GM12872 (cell line): ENCODE data around the gene TSEN54.

Source experiments
- TF ChIP-seq, protein P1 (sequence below): IDR thresholded peaks from 3 replicates; pipeline ENCODE4 v1.5.1; 2011; ENCODE audit warnings: low read depth, mild to moderate bottlenecking, low read length, moderate library complexity; ENCODE audit not compliant: insufficient read depth

Gene TSEN54

DNA sequence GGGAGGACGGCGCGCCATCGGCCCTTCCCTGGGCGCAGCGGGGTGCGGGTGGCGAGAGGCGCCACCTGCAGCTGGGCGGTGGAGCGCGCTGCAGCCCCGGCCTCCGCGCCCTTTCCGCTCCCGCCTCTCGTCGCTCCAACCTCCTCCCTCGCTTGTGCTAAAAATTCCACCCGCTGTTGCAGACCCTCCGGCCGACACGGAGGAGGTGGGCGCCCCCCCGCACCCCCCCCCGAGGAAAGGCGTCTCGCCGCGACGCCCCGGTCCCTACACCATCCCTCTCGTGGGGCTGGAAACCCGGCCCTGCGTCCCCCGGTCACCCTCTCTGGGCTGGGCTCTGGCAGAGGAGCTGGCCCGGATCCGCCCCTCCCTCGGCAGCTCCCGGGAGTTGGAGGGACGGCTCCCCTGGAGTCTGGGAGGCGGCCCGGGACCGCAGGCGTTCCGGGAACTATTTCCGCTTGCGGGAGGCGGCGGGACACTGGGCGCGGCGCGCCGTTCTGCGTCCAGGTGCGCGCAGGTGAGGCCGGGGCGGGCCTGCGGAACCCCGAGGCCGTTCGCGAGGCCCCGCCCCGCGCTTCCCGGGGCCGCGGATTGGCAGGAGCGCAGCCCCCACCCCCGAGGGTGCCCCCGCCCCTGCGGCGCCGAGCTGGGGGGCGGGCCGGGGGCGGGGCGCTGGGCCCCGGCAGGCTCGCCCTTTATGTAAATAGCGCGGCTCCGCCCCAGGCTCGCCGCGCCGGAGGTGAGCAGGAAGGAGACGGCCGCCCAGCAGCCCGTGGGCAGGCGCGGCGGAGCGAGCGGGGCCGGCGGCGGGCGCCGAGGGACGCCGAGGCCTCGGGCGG lies 8.9 kb downstream of the TSEN54 start, which contains the start of gene LLGL2:
TSS of gene LLGL2 (plus strand) at position 728 of the 836 bp plus-strand sequence. CDS start 17,730 bp downstream, outside the sequence.
- TF ChIP-seq, protein P1, sequence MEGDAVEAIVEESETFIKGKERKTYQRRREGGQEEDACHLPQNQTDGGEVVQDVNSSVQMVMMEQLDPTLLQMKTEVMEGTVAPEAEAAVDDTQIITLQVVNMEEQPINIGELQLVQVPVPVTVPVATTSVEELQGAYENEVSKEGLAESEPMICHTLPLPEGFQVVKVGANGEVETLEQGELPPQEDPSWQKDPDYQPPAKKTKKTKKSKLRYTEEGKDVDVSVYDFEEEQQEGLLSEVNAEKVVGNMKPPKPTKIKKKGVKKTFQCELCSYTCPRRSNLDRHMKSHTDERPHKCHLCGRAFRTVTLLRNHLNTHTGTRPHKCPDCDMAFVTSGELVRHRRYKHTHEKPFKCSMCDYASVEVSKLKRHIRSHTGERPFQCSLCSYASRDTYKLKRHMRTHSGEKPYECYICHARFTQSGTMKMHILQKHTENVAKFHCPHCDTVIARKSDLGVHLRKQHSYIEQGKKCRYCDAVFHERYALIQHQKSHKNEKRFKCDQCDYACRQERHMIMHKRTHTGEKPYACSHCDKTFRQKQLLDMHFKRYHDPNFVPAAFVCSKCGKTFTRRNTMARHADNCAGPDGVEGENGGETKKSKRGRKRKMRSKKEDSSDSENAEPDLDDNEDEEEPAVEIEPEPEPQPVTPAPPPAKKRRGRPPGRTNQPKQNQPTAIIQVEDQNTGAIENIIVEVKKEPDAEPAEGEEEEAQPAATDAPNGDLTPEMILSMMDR: peak; percentile 49

DNA sequence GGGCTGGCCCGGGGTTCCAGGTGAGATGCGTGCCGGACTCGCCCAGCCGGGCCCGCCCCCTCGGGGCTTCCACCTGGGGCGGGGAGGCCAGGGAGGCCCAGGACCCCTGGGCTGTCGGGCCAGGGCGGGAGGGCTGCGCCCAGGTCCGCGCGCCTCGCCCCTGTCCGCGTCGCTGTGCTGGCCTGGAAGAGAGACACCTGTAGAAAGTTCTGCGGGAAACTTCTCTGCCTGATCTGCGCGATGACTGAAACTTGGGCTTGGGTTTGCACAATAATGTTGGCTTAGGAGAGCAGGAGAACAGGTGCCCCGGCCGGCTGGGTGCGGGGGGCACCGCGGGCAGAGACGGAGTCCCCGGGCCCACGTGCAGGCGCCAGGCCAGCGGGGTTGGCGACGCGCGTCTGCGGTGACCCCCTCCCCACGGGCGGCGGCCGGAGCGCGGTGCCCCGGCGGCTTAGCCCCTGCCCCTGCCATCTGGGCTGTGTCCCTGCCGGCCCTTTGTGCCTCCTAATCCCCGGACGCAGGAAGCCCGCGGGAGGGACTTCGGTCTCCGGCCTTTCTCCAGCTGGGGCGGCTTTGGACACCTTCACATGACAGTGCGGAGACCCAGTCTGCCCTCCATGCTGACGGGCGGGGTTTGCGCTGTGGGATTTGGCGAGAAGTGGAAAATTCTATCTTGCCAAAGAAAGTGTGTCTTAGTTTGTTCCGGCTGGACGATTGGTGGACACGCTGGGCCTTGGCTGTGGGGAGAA lies 9.7 kb downstream of the TSEN54 start:
- TF ChIP-seq, protein P1: no peak

DNA sequence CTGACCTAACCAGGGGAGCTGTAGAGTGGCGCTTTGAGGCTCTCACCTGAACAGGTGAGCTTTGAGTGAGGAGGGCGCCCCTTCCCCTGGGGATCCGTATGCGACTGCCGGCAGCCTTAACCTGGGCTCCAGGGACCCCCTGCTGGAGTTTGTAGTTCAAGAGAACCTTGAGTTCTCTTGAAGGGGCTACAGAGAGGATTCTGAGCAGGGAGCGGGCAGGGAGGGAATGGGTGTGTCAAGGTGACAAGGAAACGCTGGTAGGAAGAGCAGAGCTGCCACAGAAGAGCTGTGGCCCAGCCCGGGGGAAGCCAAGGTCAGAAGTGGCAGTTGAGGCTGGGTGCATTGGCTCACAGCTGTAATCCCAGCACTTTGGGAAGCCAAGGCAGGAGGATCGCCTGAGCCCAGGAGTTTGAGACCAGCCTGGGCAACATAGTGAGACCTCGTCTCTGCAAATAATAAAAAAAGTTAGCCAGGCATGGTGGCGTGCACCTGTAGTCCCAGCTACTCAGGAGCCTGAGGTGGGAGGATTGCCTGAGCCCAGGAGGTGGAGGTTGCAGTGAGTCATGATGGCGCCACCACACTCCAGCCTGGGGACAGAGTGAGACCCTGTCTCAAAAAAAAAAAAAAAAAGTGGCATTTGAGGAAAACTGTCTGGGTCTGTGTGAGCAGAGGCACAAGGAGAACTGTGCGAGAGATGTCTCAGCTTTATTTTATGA lies 10.4 kb downstream of the TSEN54 start:
- TF ChIP-seq, protein P1: no peak

DNA sequence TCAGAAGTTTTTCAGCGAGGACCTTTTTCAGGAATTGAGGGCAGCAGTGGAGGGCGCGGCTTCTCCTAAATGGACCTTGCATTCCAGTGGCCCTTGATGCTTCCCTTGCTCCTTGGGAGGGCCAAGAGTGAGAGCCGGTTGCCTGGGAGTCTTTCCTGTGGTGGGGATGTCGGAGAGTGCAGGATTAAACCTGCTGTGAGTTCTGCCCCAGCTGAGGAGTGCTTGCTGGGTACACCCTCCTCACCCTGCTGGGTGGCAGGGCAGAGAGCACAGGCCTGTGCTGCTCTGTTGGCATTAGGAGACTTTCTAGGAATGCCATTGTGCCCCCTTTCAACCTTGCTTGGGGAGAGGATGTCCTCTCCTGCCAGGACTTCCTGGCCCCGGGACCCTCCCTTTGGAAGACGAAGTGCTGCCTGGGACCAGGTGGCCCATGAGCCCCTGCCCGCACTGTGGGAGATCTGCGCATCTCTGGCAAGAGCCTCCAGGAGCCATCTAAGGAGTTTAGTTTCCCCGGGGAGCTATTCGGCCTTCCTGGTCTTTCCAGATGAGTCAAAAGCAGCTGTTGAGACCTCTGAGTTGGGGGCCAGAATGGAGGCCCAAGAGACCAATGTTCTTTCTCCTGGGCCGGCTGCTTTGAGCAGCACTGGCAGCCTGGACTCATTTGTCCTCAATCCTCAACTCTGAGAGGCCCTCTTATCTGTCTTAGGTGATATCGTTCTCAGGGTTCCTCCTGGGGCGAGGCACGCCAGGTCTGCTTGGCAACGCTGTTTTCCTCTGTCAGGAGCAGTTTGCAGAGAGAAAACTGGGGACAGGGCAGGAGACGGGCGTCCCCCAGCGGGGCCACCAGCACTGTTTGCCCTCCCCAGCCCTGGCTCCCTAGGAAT lies 14.8 kb downstream of the TSEN54 start:
- TF ChIP-seq, protein P1: no peak

DNA sequence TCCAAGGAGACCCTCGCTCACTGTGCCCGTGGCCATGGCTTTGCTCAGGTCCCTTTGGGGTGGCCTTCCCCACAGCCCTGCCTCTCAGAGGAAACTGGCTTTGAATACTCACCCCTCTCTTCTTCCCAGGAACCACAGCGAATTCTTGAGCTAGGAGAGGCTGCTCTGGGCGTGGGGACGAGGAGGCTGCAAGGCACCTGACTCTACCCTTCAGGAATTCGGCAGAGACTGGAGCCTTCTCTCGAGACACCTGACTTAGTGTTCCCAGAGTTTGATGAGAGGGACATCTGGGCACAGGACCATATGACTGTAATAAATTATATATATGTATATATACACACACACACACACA lies 15.4 kb downstream of the TSEN54 start:
- TF ChIP-seq, protein P1: no peak

DNA sequence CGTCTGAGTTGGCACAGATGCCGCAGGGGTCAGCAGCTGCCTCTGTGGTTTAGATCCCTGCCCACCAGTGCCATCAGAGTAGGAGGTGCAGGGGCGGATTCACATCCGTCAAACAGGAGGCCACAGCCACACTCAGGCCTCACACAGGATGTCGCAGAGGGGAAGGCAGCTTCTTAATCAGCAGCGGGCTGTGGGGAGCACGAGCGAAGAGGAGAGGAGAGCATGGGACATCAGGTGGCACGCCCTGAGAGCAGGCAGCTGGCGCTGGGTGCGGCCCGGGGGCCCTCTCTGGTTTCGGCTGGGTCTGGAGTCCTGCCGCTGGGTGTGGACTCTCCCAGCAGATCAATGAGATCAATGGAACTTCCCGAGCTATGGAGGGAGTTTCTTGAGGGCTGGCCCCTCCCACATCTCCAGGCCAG lies 18.8 kb downstream of the TSEN54 start:
- TF ChIP-seq, protein P1: no peak
